WTC11 (cell line): ENCODE measurements around the gene RFX3. TPM values are rescaled to one million over a fixed set of nuclear protein-coding genes. Genes with fewer than 3 reads are reported as not detected.

Experiments
- ATAC-seq: fragments of 200-7000 bp; cut with Tn5 transposase; 2 replicates; pipeline ENCODE4 v1.10.0; 2021; ENCODE audit warnings: mild to moderate bottlenecking, moderate library complexity
- CTCF ChIA-PET: fragments of 300-600 bp; sonication (Branson Sonifier 250); formaldehyde crosslinking; loops from one replicate; lab custom pipeline; 2021; ENCODE audit warnings: antibody characterized with exemption; lab: Charles Lee
- POLR2A ChIA-PET: fragments of 350-600 bp; sonication (Branson Sonifier 250); formaldehyde crosslinking; loops from one replicate; lab custom pipeline; 2021; ENCODE audit warnings: antibody characterized with exemption; lab: Charles Lee
- DNase-seq: peaks from one replicate; pipeline ENCODE4 v3.0.0; 2021; ENCODE audit warnings: low spot score
- H3K27ac Mint-ChIP-seq: 2 replicates; pipeline ENCODE4 v1.8.0; 2021; ENCODE audit warnings: mixed read lengths
- H3K27me3 Mint-ChIP-seq: 2 replicates; pipeline ENCODE4 v1.8.0; 2021; ENCODE audit warnings: low read depth, mild to moderate bottlenecking, moderate library complexity, mixed read lengths
- H3K36me3 Mint-ChIP-seq: 2 replicates; pipeline ENCODE4 v1.8.0; 2021; ENCODE audit warnings: mixed read lengths
- H3K4me1 Mint-ChIP-seq: 2 replicates; pipeline ENCODE4 v1.8.0; 2022; ENCODE audit warnings: mixed read lengths
- H3K4me3 Mint-ChIP-seq: 2 replicates; pipeline ENCODE4 v1.8.0; 2021; ENCODE audit warnings: mild to moderate bottlenecking, moderate library complexity, mixed read lengths
- H3K9me3 Mint-ChIP-seq: 2 replicates; pipeline ENCODE4 v1.8.0; 2021; ENCODE audit warnings: mixed read lengths
- CBFB ChIP-seq: sonication (generic); formaldehyde crosslinking; IDR thresholded peaks from 2 replicates; pipeline ENCODE4 v1.8.1; 2022; ENCODE audit warnings: mild to moderate bottlenecking, low read depth, missing genetic modification reagents
- FOXJ3 ChIP-seq: sonication (generic); formaldehyde crosslinking; IDR thresholded peaks from 2 replicates; pipeline ENCODE4 v1.9.0; 2021; ENCODE audit warnings: missing genetic modification reagents, mild to moderate bottlenecking, borderline replicate concordance
- GABPB1 ChIP-seq: sonication (generic); formaldehyde crosslinking; IDR thresholded peaks from 2 replicates; pipeline ENCODE4 v1.8.1; 2023; ENCODE audit warnings: mild to moderate bottlenecking, missing genetic modification reagents
- GTF2I ChIP-seq: fragments of 250-450 bp; sonication (Bioruptor Pico); conservative IDR thresholded peaks from 2 replicates; pipeline ENCODE4 v1.4.0; 2021; ENCODE audit warnings: mild to moderate bottlenecking
- HMGA2 ChIP-seq: fragments of 250-450 bp; sonication (Bioruptor Pico); IDR thresholded peaks from 2 replicates; pipeline ENCODE4 v1.4.0; 2021; ENCODE audit warnings: mild to moderate bottlenecking, moderate library complexity
- IRF2 ChIP-seq: sonication (generic); formaldehyde crosslinking; IDR thresholded peaks from 2 replicates; pipeline ENCODE4 v1.8.0; 2022; ENCODE audit warnings: low read depth, missing genetic modification reagents, borderline replicate concordance
- MYBL2 ChIP-seq: sonication (generic); formaldehyde crosslinking; IDR thresholded peaks from 2 replicates; pipeline ENCODE4 v1.8.1; 2023; ENCODE audit warnings: mild to moderate bottlenecking, moderate library complexity, missing genetic modification reagents
- NFYB ChIP-seq: sonication (generic); formaldehyde crosslinking; conservative IDR thresholded peaks from 2 replicates; pipeline ENCODE4 v1.8.0; 2022; ENCODE audit warnings: low read depth, missing genetic modification reagents
- NR3C1 ChIP-seq: sonication (generic); formaldehyde crosslinking; conservative IDR thresholded peaks from 2 replicates; pipeline ENCODE4 v1.8.1; 2023; ENCODE audit warnings: low read depth, mild to moderate bottlenecking, missing genetic modification reagents
- SP1 ChIP-seq: sonication (generic); formaldehyde crosslinking; conservative IDR thresholded peaks from 2 replicates; pipeline ENCODE4 v1.8.1; 2022; ENCODE audit warnings: missing genetic modification reagents
- TEAD4 ChIP-seq: sonication (generic); formaldehyde crosslinking; IDR thresholded peaks from 2 replicates; pipeline ENCODE4 v1.8.0; 2022; ENCODE audit warnings: mild to moderate bottlenecking, missing genetic modification reagents
- ZBTB21 ChIP-seq: sonication (generic); formaldehyde crosslinking; IDR thresholded peaks from 2 replicates; pipeline ENCODE4 v1.8.1; 2023; ENCODE audit warnings: mild to moderate bottlenecking, missing genetic modification reagents, borderline replicate concordance
- ZNF138 ChIP-seq: sonication (generic); formaldehyde crosslinking; conservative IDR thresholded peaks from 2 replicates; pipeline ENCODE4 v1.8.1; 2022; ENCODE audit warnings: mild to moderate bottlenecking, moderate library complexity, missing genetic modification reagents
- ZNF396 ChIP-seq: fragments of 250-450 bp; sonication (Bioruptor Pico); IDR thresholded peaks from 2 replicates; pipeline ENCODE4 v1.8.0; 2021; ENCODE audit warnings: mild to moderate bottlenecking, moderate library complexity, borderline replicate concordance
- ZNF423 ChIP-seq: fragments of 250-450 bp; sonication (Bioruptor Pico); IDR thresholded peaks from 2 replicates; pipeline ENCODE4 v2.1.2; 2022; ENCODE audit warnings: mild to moderate bottlenecking, moderate library complexity
- total RNA-seq: library from RNA; stranded (reverse); gene quantifications from 3 replicates; pipeline ENCODE4 v1.2.3, GENCODE V29; 2021
- TF ChIP-seq, protein P1 (sequence below): sonication (generic); formaldehyde crosslinking; IDR thresholded peaks from 2 replicates; pipeline ENCODE4 v1.8.0; 2023; ENCODE audit warnings: missing genetic modification reagents
- TF ChIP-seq, protein P2 (sequence below): sonication (generic); formaldehyde crosslinking; conservative IDR thresholded peaks from 2 replicates; pipeline ENCODE4 v1.8.1; 2023; ENCODE audit warnings: mild to moderate bottlenecking, low read depth, missing genetic modification reagents, moderate library complexity
- TF ChIP-seq, protein P3 (sequence below): sonication (generic); formaldehyde crosslinking; conservative IDR thresholded peaks from 2 replicates; pipeline ENCODE4 v1.8.1; 2022; ENCODE audit warnings: mild to moderate bottlenecking, missing genetic modification reagents
- TF ChIP-seq, protein P4 (sequence below): fragments of 200-600 bp; IDR thresholded peaks from 2 replicates; pipeline ENCODE4 v1.8.0; 2022; ENCODE audit warnings: antibody characterized with exemption
- TF ChIP-seq, protein P5 (sequence below): sonication (generic); formaldehyde crosslinking; IDR thresholded peaks from 2 replicates; pipeline ENCODE4 v1.8.1; 2022; ENCODE audit warnings: low read depth, mild to moderate bottlenecking, moderate library complexity, missing genetic modification reagents, borderline replicate concordance

Gene RFX3
- total RNA-seq, 1 experiment from 2014 or later, result 13.7 TPM

DNA sequence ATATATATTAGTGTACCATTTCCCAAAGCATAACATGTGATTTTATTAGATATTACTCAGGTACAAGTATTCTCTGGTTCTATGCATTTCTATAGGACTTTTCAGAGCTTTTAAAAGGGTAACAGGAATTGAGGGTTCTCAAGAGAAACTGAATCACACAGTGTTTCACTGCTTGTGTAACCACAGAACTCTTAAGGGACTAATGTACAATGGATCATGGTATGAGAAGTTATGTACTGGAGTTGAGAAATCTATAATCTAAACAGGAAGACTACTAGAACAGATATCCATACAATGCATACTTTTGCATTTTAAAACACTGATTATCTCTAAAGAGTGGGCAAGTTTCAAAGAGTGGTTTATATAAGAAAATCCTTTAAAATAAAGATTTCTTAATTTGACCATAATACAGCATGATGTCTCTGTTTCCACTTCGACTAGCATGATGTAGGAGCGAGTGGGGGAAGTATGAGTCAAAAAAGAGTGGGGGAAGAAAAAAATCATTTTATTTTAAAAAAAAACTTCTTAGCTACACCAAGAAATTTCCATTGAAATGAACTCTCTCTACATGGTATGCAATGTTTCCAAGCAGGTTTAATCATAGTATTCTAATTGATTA is 183.5 kb downstream of the RFX3 start:
- Mint-ChIP-seq H3K9me3 (peaks cover 13% of the 10 kb centered on the region), H3K27ac (no peak overlapping the region), H3K27me3 (no peaks in the 10 kb centered on the region), H3K4me3 (no peak overlapping the region), H3K36me3 (peaks cover 9% of the 10 kb centered on the region), H3K4me1 (peaks cover 3% of the 10 kb centered on the region; the same call in 1 of the 2 replicates)
- DNase-seq, result no peak
- POLR2A ChIA-PET, result no interaction called here
- CTCF ChIA-PET, result interaction anchor here (0.6 kb wide), 1 partner anchor 12 kb away, joined by 3 read pairs; no protein-coding TSS in a partner anchor
- no peak for ATAC-seq
- TF ChIP-seq GTF2I (CRISPR knock-in tag), result no peak
- TF ChIP-seq NR3C1 (CRISPR knock-in tag), result no peak
- no peak for TF ChIP-seq IRF2 (CRISPR knock-in tag)
- TF ChIP-seq, protein P1, sequence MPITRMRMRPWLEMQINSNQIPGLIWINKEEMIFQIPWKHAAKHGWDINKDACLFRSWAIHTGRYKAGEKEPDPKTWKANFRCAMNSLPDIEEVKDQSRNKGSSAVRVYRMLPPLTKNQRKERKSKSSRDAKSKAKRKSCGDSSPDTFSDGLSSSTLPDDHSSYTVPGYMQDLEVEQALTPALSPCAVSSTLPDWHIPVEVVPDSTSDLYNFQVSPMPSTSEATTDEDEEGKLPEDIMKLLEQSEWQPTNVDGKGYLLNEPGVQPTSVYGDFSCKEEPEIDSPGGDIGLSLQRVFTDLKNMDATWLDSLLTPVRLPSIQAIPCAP (CRISPR knock-in tag), result no peak
- TF ChIP-seq, protein P2, sequence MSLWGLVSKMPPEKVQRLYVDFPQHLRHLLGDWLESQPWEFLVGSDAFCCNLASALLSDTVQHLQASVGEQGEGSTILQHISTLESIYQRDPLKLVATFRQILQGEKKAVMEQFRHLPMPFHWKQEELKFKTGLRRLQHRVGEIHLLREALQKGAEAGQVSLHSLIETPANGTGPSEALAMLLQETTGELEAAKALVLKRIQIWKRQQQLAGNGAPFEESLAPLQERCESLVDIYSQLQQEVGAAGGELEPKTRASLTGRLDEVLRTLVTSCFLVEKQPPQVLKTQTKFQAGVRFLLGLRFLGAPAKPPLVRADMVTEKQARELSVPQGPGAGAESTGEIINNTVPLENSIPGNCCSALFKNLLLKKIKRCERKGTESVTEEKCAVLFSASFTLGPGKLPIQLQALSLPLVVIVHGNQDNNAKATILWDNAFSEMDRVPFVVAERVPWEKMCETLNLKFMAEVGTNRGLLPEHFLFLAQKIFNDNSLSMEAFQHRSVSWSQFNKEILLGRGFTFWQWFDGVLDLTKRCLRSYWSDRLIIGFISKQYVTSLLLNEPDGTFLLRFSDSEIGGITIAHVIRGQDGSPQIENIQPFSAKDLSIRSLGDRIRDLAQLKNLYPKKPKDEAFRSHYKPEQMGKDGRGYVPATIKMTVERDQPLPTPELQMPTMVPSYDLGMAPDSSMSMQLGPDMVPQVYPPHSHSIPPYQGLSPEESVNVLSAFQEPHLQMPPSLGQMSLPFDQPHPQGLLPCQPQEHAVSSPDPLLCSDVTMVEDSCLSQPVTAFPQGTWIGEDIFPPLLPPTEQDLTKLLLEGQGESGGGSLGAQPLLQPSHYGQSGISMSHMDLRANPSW (CRISPR knock-in tag), result no peak
- TF ChIP-seq CBFB (CRISPR knock-in tag), result no peak
- no peak for TF ChIP-seq HMGA2 (CRISPR knock-in tag)
- no peak for TF ChIP-seq ZNF423 (CRISPR knock-in tag)
- TF ChIP-seq ZNF396, result no peak
- TF ChIP-seq, protein P3, sequence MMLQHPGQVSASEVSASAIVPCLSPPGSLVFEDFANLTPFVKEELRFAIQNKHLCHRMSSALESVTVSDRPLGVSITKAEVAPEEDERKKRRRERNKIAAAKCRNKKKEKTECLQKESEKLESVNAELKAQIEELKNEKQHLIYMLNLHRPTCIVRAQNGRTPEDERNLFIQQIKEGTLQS (CRISPR knock-in tag), result no peak

DNA sequence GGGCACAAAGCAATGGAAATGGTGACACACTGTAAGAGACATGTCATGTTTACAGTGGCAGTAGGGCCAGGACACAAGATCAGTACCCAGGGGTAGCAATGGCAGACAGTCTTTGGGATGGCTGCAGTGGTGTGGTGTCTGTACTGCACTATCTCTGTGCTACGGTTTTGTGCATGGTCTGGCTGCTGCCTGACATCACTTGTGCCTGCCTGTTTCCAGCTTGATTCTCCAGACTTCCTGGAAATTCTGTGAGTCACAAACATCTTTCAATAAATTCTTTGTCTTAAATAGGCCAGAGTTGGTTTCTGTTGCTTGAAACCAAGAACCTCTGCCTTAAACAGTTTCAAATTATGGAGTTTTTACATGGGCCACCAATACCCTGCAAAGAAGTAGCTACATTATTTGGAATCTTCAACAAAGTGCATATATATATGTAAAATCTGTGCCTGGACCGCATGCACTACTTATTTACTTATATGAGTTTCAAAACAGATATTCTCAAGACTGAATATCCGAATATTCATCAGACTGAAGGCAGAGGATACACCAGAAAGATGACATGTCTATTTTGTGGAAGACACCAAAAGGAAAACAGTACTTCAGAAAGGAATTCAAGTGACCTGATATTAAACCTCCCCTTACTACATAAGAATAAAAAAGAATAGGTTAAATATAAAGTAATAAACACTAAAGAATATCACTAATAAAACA is 188.1 kb downstream of the RFX3 start:
- TF ChIP-seq, protein P4, sequence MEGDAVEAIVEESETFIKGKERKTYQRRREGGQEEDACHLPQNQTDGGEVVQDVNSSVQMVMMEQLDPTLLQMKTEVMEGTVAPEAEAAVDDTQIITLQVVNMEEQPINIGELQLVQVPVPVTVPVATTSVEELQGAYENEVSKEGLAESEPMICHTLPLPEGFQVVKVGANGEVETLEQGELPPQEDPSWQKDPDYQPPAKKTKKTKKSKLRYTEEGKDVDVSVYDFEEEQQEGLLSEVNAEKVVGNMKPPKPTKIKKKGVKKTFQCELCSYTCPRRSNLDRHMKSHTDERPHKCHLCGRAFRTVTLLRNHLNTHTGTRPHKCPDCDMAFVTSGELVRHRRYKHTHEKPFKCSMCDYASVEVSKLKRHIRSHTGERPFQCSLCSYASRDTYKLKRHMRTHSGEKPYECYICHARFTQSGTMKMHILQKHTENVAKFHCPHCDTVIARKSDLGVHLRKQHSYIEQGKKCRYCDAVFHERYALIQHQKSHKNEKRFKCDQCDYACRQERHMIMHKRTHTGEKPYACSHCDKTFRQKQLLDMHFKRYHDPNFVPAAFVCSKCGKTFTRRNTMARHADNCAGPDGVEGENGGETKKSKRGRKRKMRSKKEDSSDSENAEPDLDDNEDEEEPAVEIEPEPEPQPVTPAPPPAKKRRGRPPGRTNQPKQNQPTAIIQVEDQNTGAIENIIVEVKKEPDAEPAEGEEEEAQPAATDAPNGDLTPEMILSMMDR, result no peak
- TF ChIP-seq ZBTB21 (no peak), NFYB (no peak), GABPB1 (CRISPR knock-in tag) (no peak), FOXJ3 (CRISPR knock-in tag) (no peak), SP1 (no peak), TEAD4 (CRISPR knock-in tag) (no peak), MYBL2 (CRISPR knock-in tag) (no peak), ZNF138 (CRISPR knock-in tag) (no peak), GTF2I (CRISPR knock-in tag) (no peak)
- TF ChIP-seq, protein P5, sequence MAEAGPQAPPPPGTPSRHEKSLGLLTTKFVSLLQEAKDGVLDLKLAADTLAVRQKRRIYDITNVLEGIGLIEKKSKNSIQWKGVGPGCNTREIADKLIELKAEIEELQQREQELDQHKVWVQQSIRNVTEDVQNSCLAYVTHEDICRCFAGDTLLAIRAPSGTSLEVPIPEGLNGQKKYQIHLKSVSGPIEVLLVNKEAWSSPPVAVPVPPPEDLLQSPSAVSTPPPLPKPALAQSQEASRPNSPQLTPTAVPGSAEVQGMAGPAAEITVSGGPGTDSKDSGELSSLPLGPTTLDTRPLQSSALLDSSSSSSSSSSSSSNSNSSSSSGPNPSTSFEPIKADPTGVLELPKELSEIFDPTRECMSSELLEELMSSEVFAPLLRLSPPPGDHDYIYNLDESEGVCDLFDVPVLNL, result no peak

More for the DNA sequence above, 188.1 kb downstream of the RFX3 start:
- POLR2A ChIA-PET, result no interaction called here
- DNase-seq, result no peak
- Mint-ChIP-seq H3K4me3 (no peak overlapping the region), H3K9me3 (peaks cover 13% of the 10 kb centered on the region), H3K27ac (peak overlapping the region; percentile 26; the same call in 1 of the 2 replicates), H3K36me3 (peaks cover 9% of the 10 kb centered on the region), H3K27me3 (no peaks in the 10 kb centered on the region), H3K4me1 (no peaks in the 10 kb centered on the region)
- ATAC-seq, result no peak
- CTCF ChIA-PET, result interaction anchor here (1.3 kb wide), 1 partner anchor 97 kb away, joined by 4 read pairs; no protein-coding TSS in a partner anchor
